SIG-M5 treated with dmso at 0.1 percent for 504 hours (cell line): ENCODE data around the gene CLRN1.

Source experiments
- DNase-seq: peaks from one replicate; lab custom pipeline; 2025; ENCODE audit not compliant: unreplicated experiment; lab: John Stamatoyannopoulos, UW

CLRN1 gene

DNA sequence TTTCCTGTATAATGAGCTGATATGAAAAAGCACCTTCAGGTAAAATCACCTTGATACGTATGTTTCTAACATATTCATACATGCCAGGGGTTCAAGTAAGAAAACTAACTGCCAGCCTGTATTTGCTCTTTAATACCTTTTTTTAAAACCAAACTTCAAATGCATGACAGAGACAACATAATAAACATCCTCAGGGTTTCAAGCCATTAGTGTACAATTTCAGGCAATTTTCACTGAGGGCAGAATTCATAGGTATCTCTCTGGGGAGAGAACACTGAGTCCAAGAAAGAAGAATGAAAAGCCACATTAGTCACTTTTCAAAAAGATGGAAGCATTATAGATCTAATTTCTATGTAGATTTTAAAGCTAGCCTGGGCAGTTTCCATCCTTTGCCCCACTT is 94.2 kb downstream of the CLRN1 start:
- no peak for DNase-seq

DNA sequence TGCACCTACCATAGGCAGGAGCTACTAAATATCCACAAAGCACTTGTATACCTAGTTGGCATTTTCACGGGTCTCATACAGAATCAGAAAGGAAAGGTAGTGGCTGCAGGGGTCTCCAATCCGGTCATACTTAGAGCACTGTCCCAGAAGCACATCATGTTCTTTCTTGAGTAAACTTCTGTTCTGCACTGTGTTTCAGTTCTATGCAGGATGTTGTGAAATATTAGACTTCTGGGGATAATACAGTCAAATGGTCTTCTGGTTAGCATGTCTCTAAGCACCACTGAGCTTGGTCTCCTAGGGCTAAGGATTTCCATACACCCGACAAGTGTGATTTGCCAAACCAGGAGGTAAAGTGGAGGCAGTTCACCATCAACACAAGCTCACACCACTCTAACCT is 95.2 kb downstream of the CLRN1 start:
- DNase-seq, result no peak

DNA sequence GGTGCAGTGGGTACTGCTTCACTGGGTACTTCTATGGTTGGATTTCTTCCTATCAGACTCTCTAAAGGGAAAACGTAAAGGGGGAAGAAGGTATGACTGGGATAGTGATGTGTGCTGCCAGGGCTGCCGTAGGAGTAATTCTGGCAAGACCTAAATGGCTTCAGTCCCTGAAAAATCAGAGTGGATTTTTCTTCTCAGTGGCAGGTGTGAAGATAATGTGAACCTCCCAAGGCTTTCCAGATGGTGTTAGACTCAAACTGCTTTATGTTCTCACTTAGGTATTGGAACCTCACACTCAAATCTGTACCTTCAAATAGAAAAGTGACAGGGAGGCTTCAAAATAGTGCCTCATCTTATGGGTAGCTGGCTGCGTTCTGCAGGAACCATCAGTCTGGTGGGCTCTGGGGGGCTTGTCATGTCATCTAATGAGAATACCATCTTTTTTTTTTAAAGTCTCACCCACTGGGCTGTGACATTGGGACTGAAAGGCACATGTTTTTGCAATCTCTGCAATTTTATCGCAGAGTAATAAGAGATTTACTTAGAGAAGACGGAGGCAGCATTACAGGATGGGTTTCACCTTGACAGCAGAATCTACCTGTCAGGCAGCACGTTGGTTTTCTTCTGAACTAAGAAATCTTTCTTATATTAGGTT is 95.8 kb downstream of the CLRN1 start:
- no peak for DNase-seq
